Tongue (tissue), 2 donors: Measurements from ENCODE around the gene KCNQ1. TPM values are rescaled to one million over a fixed set of nuclear protein-coding genes. Genes with fewer than 3 reads are reported as not detected.

Experiments used
- DNase-seq: peaks from one replicate; pipeline ENCODE4 v3.0.0-alpha.2; 2015
- total RNA-seq: library from RNA; depleted of rRNA; stranded (reverse); fragments of >200 nt; gene quantifications from one replicate; pipeline ENCODE4 v1.2.3, GENCODE V29; 2014

KCNQ1 gene
- total RNA-seq, 1 donor from 2014 or later: 2.6 TPM

DNA sequence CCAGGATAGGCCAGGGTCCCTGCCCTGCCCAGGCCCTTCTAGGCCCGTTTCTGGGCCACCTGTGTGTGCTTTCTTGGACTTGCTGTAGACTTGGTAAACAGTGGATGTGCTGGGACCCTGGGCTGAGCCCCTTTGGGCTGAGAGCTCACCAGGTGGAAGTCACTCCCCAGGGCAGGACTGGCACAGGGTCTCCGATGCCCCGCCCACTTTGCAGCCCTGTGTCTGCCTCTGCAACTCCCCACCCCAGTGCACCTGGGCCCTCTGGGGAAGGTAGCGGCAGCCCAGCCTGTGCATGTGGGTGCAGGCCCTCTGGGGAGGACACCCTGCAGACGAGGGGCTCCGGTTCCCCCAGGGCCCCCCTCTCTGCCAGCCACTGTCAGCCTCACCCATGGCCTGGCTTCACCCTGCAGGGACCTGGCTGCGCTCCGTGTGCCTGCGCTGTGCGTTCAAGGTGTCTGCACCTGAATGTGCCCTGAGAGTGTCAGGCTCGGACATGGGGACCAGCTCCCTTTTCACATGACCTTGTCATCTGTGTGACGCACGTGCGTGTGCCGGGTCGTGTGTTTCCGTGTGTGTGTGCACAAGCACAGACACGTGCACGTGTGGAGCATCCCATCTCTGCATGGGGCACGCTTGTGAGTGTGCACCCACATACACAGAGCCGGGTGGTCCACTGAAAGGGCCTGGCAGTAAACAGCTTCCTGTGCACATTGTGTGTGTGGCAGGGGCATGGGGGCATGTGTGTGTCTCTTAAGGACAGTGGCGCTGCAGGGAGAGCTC is 136.5 kb downstream of the KCNQ1 start:
- DNase-seq: no peak

DNA sequence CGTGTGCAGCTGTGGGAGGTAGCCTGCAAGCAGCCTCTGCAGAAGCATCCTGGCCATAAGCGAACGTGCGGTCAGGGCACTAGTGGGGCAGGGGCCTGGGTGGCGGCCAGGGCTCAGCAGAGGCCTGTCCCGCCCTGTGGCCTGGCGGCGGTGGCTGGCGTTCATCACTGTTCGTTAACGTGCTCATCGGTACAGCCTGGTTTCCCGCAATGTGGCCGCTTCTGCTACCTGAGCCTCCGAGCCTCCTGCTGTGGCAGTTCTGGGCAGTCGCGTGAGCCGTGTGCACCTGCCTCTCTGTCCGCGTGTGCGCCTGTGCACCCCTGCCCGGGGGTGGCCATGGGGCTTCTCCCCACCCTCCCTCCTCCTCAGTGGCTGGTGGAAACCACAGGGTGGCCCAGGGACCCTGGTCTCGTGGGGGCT is 137.1 kb downstream of the KCNQ1 start:
- DNase-seq: no peak

DNA sequence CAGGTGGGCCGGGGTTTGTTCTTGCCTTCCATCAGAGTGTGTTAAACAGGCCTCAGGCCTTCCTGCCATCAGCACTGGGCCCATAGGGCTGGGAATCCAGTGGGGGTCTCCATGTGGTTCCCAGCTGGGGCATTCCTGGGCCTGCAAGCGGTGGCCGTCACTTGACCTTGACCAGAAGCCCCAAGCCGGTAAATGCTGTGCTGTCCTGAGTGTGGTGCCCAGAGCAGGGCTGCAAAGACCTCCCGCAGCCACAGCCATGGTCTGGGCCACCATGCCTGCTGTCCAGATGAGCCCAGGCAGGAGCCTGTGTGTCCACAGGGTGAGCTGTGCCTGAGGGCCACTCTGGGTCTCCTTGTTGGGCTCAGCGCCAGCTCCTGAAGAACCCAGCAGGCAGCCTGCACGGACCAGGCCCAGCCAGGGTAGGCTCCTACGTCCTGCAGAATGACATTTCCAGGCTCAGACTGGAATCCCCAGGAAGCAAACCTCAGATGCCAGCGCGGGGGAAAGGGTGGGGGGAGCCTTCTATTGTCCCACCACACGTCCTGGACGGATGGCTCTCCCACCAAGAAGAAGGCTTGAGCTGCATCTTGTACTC is 137.6 kb downstream of the KCNQ1 start:
- DNase-seq: no peak

DNA sequence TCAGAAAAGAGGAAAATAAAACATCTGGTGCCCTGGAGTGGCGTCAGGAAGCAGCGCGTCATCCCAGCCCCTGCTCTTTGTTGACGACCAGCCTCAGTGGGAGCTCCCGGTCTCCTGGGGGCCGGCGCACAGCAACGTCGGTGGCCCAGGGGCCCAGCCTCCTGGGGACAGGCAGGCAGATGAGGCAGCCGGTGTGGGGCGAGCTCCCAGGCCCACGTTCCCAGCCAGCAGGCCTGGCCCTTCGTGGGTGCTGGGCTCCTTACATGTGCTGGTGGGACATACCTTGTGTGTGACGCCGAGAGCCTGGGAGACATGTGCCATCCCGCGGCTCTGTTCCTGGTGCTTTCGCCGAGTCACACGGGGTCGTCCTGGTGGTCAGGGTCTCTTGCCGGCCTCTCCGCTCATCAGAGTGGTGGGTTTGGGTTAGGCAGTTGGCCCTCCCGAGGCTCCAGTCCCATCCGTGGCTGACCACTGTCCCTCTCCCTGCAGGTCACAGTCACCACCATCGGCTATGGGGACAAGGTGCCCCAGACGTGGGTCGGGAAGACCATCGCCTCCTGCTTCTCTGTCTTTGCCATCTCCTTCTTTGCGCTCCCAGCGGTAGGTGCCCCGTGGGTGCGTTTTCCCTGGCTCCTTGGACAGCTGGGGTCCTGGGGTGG is 138.3 kb downstream of the KCNQ1 start:
- DNase-seq: no peak

DNA sequence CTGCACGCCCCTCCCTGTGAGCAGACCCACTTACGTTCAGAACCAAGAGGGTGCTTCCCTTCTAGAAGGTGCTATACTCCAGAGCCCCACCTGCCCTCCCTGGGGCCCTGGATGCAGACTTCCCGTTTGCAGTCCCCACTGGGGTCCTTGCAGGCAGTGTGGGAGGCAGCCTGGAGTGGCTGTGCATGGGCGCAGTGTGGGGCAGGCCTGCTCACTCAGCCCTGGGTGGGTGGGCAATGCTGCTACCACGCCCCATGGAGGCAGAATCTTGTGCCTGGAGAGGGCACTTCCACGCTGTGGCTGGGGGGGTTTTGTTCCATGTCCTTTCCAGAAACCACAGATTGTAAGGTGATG is 138.8 kb downstream of the KCNQ1 start:
- DNase-seq: no peak

DNA sequence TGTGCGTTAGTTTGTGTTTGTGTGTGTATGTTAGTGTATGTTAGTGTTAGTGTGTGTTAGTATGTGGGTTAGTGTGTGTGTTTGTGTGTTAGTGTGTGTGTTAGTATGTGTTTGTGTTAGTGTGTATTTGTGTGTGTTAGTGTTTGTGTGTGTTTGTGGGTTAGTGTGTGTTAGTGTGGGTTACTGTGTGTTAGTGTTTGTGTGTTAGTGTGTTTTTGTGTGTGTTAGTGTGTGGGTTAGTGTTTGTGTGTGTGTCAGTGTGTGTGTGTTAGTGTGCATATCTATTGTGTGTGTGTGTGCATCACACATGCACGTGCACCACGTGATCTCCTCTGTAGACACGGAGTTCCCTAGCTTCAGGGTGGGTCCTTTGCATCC is 139.6 kb downstream of the KCNQ1 start:
- DNase-seq: no peak

DNA sequence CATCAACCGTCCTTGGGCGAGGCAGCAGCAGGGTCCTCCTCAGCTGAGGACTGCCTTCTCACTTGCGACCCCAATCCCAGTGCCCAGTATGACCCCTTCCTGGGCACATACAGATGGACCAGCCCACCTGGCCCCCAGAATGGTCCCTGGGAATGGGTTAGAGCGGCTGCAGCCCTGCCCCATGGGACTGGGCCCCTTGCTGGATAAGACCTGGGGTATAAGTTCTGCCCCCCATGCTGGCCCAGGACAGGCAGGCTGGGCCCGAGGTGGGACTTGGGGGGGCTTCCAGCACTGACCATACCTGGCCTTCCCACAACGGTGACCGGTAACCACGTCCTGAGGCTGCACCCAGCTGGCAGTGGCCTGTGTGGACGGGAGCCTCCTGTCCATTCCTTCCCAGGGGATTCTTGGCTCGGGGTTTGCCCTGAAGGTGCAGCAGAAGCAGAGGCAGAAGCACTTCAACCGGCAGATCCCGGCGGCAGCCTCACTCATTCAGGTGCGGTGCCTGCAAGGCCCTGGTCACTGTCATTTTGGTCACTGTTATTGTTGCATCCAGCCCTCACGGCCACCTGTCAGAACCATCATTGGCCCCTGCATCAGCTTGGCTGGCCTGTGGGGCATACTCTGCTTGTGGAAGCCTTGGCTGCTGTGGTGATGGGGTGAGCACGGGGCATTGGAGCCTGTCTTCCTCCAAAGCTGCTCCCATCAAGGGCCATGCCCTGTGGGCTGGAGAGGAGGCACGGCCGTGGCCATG is 140.2 kb downstream of the KCNQ1 start:
- no peak for DNase-seq

DNA sequence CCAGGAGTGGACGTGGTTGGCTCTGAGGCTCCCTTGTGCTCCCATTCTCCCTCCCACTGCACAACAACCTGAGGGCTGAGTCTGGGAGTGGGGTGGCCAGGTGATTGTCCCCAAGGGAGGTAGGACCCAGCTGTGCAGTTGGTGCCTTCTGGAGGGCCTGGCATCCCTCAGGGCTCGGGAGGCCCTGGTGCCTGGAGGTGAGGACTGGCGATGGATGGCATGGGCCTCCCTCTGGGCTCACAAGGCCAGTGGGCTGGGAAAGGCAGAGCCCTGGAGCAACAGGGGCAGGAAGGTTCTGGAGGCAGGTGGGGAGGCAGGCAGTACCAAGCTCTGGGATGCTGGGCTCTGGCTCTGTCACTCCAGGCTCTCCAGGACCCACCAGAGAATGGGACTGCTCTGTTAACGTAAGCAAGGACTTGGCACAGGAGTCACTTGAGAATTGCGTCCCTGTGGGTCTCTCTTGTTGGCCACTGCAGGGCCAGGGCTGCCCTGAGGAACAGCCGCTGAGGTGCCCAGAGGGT is 140.8 kb downstream of the KCNQ1 start:
- DNase-seq: no peak

DNA sequence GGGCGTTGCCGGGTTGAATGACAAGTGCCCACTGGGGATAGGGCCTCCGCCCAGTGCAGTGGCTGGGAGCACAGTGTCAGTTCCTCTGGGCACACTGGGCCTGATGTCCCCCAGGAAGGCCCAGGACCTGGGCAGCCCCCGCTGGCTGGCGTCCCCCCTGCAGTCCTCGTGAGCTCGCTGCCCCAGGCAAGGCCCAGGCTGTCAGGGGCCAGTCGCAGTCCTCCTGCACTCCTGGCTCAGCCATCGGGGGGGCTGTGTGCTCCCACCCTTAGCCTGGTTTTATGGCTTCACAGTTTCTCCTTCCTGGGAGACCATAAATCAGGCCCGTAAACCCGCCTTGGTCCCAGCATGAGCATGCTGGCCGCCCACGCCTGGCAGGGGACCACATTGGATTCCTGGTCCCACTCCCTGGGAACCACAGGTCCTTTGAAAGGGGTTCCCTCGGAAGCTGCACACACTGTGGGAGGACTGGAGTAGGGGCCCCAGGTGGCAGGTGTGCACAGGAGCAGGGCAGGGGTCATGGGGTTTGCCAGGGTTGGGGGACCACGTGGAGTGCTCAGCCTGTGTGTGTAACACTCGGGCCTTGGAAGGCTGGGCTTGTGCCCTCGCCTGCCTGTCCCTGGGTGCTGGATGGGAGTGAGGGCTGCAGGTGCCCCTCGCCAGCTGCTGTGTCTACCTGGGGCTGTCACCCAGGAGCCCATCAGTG is 141.4 kb downstream of the KCNQ1 start:
- DNase-seq: no peak

DNA sequence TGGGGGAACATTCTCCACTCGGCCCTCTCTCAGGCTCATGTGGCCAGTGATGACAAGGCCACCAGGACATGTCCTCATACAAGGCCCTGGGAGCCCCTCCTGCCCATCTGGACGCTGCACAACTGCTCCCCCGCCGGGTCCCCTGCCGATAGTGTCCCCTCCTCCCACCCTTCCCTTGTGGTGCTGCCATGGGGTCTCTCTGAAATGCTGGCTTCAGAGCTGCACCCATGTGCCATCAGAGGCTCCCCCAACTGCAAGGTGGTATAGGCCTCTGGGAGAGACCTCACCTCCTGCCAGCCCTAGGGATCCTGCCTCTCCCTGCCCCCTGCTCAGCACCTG is 142.0 kb downstream of the KCNQ1 start:
- no peak for DNase-seq

DNA sequence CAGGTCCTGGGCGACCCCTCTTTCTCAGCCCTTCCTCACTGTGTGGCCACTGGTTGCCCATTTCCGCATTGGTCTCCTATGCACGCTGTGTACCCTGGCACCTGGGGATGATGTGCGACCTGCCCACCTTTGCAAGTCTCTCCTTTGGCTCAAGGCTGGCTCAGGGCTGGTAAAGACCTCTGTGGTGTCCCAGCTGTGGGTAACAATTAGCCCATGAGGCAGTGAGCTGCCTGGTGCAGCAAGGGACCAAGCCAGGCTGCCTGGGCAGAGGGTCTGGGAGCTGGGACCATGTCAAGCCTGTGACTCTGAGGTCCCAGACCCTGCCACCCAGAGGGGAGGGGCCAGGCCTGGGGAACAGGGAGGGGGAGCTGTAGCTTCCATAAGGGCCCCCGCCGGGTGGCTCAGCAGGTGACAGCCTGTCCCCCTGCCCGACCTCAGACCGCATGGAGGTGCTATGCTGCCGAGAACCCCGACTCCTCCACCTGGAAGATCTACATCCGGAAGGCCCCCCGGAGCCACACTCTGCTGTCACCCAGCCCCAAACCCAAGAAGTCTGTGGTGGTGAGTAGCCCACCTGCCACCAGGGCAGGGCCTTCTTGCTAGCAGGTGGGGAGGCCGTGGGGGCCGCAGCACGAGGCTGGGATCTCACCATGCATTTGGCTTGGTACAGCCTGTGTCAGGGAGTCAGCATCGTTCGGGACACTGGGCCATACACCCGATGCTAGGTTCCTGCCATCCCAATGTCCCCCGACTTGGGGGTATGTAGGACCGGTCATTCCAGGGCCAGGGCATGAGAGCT is 142.5 kb downstream of the KCNQ1 start:
- DNase-seq: no peak

DNA sequence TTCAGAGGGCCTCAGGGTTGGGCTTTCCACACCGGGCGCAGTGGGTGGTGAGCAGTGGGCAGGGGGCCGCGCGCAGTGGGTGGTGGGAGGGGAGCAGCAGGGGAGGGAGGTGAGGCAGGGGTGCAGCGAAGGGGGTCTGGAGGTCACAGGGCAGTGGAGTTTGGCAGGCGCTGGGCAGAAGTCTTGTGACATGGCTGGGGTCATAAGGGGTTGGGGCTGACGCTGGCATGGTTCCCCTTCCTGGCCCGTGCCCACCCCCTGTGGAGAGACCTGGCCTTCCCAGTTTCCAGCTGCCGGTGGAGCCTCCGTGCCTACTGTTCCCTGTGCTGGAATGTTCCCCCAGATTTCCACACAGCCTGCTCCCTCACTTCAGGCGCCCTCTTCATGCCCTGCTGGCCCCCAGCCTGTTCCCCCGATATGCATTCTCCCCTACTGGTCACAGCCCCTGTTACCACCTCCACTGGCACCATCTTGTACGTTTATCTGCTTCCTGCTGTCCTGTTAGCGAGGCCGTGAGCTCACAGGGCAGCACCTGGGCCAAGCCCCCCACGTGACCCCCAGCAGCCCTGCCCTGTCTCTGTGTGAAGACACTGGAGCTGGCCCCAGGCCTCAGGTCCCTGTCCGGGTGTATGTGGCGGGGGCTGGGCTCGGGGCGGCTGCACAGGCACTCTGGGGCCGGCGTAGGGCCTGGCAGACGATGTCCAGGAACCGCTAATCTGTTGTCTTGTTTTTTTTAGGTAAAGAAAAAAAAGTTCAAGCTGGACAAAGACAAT is 143.4 kb downstream of the KCNQ1 start:
- DNase-seq: no peak

DNA sequence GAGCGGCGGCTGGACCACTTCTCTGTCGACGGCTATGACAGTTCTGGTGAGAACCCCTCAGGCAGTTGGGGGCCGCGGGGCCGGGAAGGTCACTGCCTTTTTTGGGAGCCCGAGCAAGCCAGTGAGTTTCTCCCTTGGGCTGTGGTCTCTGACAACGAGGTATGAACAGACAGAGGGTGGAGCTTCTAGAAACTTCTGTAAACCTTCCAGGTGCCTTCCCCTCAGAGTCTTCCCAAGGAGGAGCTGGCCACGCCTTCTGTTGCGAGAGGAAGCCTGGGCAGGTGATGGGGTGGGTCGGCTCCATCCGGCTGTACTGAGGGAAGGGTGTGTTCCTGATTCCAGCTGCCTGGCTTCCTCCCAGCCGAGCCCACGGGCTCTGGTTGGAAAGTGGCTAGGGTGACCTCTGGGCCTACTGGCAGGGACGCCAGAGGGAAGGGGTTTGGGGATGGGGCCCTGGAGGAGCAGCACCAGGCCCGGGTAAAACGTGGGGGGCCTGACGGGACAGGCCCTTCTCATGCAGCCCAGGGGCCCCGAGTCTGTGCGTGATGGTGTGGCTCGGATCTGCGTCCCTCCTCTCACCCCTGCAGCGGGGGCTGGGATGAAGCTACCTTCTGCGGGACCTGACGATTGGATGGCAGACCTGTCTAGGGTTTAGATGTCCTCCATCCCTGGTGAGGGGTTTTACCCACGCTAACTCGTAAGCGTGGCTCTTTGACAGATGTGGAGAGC is 144.2 kb downstream of the KCNQ1 start:
- DNase-seq: no peak

DNA sequence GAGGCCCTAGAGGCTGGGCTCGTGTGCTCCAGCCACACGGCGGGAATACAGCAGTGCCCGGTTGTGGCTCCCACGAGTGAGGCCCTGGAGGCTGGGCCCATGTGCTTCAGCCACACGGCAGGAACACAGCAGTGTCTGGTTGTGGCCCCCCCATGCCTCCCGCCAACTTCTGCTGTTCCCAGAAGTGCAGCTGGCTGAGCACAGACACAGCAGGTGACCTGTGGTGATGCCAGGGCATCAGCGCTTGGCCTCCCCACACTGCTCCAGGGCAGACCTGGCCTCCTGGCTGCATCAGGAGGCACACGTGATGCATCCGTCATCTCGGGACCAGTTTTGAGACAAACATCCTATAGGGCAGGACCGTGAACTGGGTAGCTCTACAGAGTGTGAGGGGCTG is 144.7 kb downstream of the KCNQ1 start:
- DNase-seq: no peak

DNA sequence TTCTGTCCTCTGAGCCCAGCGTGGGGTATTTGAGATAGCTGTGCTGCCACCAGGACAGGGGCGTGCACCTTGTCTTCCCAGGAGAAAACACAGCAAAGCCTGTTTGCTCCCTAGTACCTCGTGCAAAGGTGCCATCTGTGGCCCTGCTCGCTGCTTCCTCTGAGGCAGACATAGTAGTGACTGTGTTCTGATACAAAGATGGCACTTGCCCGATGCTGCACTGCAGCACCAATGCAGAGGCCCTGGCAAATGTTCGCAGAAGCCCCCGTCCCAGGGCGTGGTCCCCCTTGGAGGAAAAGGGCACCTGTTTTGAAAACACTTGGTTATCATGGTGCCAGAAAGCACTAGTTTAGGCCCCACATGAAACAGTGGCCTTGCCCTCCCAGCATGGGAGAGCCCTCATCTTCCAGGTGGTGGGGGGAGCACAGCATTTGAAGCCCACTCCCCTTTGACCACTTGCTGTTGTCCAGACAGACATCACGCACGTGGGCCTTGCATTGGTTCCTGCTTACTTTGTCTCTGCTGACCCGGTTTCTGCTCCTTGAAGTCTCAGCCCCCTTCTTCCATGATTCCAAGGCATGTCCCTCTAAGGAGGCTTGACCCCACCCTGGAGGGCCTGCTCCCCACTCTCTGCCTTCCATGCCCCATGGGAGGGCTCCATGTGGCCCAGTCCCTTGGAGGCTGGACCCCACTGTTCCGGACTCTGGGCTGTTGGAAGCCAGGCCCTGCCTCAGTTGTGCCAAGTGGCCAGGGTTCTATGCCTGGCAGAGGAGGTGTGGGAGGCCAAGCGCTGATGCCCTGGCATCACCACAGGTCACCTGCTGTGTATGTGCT is 145.5 kb downstream of the KCNQ1 start:
- no peak for DNase-seq

DNA sequence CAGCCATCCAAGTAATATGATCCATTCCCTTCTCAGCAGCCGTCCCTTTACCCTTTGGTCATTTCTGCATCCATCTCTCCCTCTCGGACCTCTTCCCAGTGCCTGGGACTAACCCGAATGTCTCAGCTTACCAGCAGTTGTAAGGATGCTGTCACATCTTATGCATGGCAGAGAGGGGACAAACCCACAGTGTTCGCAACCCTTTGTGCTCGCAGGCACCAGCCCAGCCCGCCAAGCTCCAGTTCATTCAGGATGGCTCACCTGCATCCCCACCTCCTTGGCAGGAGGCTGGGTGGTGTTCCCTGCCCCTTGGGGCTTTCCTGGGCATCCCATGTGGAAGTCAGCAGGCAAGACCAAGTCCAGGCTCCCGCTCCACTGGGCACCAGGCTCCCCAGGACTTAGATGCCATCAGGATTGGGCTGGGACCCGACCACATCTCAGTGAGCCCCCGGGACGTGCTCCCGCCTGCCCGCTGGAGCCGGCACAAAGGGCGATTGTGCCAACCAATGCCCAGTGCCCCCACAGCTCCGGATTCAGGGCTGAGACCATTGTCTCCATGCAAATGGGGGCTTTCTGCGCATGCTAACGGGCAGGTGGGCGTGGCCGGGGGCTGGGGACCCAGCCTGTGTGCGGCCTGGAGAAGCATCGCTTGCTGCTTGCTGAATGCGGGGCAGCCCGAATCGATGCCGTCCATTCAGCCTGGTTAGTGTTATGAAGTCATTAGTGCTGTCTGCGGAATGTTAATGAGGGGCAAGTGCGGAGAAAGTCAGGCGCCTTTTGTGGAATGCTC is 146.4 kb downstream of the KCNQ1 start:
- DNase-seq: no peak

DNA sequence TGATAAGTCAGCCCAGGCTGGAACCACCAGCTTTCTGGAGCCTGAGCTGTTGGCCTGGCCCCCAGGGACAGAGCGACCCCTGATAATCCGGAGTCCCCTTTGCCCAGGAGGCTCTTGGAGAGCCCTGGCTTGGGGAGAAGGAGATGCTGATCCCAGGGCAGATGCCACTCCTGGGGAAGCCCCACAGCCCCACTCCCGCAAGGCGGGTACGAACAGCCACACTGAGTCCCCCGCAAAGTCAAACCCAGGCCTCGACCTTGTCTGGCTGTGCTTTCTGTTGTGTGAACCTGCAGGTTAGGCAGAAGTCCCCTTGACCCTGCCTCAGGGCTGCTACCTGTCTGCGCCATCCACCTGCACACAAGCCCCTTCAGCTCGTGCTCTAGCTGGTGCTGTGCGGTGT is 147.0 kb downstream of the KCNQ1 start:
- DNase-seq: no peak
